OCI-LY7 (cell line): ENCODE data around the gene PLTP.

Experiments
- EZH2phosphoT487 ChIP-seq: fragments of 200-600 bp; sonication (generic); IDR thresholded peaks from 2 replicates; pipeline ENCODE4 v1.6.1; 2018; ENCODE audit warnings: low read depth, borderline replicate concordance, mild to moderate bottlenecking, mixed run types, antibody characterized with exemption, low read length, moderate library complexity, mixed read lengths
- TF ChIP-seq, protein P1 (sequence below): fragments of 200-600 bp; sonication (generic); conservative IDR thresholded peaks from 2 replicates; pipeline ENCODE4 v1.5.1; 2014; ENCODE audit warnings: mild to moderate bottlenecking, antibody characterized with exemption, low read length, moderate library complexity, mixed read lengths

DNA sequence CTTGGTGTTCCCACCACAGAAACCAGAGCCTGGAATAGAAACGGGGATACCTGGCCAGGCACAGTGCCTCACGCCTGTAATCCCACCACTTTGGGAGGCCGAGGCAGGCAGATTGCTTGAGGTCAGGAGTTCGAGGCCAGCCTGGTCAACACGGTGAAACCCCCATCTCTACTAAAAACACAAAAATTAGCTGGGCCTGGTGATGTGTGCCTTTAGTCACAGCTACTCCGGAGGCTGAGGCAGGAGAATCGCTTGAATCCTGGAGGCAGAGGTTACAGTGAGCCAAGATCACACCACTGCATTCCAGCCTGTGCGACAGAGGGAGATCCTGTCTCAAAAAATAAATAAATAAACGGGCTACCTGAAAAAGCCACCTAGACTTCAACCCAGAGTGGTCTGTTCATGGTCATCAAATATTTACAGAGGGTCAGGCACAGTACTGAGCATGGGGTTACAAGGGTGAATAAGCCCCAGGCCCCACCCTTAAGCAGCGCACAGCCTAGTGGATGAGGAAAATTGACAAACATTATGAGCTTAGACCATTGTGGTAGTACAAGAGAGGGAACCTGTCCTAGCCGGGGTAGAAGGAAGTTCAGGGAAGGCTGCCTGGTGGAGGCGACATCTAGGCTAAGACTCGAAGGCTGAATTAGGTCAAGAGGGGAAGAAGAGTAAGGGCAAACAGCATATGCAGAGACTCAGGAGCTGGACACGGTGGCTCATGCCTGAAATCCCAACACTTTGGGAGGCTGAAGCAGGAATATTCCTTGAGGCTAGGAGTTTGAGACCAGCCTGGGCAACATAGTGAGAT lies 15.3 kb upstream of the PLTP start:
- TF ChIP-seq, protein P1, sequence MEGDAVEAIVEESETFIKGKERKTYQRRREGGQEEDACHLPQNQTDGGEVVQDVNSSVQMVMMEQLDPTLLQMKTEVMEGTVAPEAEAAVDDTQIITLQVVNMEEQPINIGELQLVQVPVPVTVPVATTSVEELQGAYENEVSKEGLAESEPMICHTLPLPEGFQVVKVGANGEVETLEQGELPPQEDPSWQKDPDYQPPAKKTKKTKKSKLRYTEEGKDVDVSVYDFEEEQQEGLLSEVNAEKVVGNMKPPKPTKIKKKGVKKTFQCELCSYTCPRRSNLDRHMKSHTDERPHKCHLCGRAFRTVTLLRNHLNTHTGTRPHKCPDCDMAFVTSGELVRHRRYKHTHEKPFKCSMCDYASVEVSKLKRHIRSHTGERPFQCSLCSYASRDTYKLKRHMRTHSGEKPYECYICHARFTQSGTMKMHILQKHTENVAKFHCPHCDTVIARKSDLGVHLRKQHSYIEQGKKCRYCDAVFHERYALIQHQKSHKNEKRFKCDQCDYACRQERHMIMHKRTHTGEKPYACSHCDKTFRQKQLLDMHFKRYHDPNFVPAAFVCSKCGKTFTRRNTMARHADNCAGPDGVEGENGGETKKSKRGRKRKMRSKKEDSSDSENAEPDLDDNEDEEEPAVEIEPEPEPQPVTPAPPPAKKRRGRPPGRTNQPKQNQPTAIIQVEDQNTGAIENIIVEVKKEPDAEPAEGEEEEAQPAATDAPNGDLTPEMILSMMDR: no peak
- TF ChIP-seq EZH2phosphoT487: no peak
